GM12878 (cell line): ENCODE data around the gene SERPINA4.

ENCODE experiments used
- CEBPB ChIP-seq, 2 experiments: fragments of 150-350 bp in 1 of 2; IDR thresholded peaks; 2 replicates each; pipeline ENCODE4 v1.6.1; 2012 to 2014; ENCODE audit warnings: low read depth in 2 of 2, low read length in 2 of 2, borderline replicate concordance in 1 of 2, inconsistent platforms in 1 of 2
- EZH2 ChIP-seq: IDR thresholded peaks from 2 replicates; pipeline ENCODE4 v1.6.1; 2012; ENCODE audit warnings: low read depth, mild to moderate bottlenecking, control low read depth, inconsistent platforms, low read length, borderline replicate concordance; ENCODE audit not compliant: control insufficient read depth
- NFIC ChIP-seq: IDR thresholded peaks from 2 replicates; pipeline ENCODE4 v1.6.1; 2012; ENCODE audit warnings: low read depth, mild to moderate bottlenecking, inconsistent platforms, low read length, moderate library complexity
- PAX8 ChIP-seq: fragments of 450-650 bp; IDR thresholded peaks from 2 replicates; pipeline ENCODE4 v1.6.1; 2017; ENCODE audit warnings: mild to moderate bottlenecking, moderate library complexity
- TARDBP ChIP-seq: IDR thresholded peaks from 2 replicates; pipeline ENCODE4 v1.6.1; 2016; ENCODE audit warnings: borderline replicate concordance
- ZNF207 ChIP-seq: fragments of 450-650 bp; IDR thresholded peaks from 2 replicates; pipeline ENCODE4 v1.6.1; 2014; ENCODE audit warnings: antibody characterized with exemption, mild to moderate bottlenecking, borderline replicate concordance

DNA sequence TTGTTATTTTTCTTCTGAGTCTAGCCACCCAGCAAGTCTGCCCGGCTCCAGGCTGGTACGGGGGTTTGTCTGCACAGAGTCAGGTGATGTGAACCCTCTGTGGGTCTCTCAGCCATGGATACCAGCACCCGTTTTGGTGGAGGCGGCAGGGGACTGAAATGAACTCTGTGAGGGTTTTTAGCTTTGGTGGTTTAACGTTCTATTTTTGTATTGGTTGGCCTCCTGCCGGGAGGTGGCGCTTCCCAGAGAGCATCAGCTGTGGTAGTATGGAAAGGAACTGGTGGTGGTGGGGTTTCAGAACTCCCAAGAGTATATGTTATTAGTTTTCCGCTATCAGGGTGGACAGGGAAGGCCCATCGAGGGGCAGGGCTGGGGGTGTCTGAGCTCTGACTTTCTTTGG, 5.3 kb upstream of the SERPINA4 start:
- no peak for TF ChIP-seq CEBPB (IDR thresholded peaks at IDR 0.05; ENCODE audit: borderline replicate concordance in 1 of 2, low read depth in 2 of 2, low read length in 2 of 2)
- no peak for TF ChIP-seq EZH2
- TF ChIP-seq ZNF207: no peak
- TF ChIP-seq PAX8: no peak
- TF ChIP-seq TARDBP: no peak
- no peak for TF ChIP-seq NFIC
